ENCODE measurements around the gene FBXW8. TPM values are rescaled to one million over a fixed set of nuclear protein-coding genes. Genes with fewer than 3 reads are reported as not detected.

FBXW8 gene
- total RNA-seq, result 33.4 and 45.1 TPM in 2 replicates

DNA sequence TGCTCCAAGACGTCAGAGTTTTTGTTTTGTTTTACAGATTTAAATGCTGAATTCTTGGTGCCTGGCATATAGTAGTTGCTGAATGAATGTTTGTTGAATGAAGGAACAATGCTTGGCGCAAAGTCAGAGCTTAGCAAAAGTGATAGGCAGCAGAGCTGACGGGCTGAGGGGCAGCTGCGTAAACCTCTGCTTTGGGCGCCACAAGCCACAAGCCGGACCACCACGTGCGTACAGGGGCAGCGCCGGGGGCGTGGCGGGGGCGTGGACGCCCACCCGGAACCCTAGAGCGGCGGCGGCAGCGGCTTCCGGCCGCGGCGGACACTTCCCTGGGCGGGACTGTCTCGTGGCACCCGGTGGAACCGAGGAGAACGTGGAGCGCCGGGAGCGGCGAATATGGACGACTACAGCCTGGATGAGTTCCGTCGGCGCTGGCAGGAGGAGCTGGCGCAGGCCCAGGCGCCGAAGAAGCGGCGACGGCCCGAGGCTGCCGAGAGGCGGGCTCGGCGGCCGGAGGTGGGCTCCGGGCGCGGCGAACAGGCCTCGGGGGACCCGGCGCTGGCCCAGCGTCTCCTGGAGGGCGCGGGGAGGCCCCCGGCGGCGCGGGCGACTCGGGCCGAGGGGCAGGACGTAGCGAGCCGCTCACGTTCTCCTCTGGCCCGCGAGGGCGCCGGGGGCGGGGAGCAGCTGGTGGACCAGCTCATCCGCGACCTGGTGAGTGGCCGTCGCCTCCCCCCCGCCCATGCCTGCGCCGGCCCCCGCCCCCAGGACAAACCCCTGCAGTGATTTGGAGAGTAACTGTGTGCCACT is at the start of gene FBXW8:
TSS of gene FBXW8 (plus strand) at position 306 of the 807 bp plus-strand sequence. CDS start at position 394, 88 bp downstream.

DNA sequence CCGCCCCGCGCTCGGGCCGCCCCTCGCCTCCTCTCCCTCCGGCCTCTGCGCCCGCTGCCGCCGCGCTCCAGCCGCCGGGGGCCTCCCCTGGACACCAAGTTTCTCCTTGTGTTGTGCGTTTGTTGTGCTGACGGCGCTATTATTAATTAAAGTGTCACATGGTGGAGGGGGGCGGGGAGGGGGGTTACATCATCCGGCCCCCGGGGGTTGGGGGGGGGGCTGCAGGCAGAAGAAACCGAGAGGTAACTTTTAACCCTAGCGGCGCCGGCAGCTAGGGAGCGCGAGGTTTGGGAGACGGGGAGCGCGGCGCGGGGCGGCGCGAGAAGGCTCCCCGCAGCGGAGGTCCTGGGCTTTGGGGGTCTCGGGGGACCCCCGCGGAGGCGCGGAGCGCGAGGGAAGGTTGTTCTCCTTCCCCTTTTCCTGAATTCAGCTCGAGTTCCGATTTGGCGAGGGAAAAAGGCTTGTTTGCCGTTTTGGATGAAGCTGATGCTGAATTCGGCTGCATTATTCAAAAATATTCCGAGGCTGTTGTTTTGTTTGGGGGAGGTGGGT is 29.3 kb upstream of the FBXW8 start, which contains the start of gene HRK:
TSS of gene HRK (minus strand) at position 117 of the 552 bp plus-strand sequence. CDS start 134 bp downstream, outside the sequence.

Other genes with a start within 250 kb of the FBXW8 start
- 13.7 and 48.8 TPM in 2 replicates for gene SPRING1, start 172.9 kb upstream of the FBXW8 start, total RNA-seq
- 3.5 and 11.1 TPM in 2 replicates for gene RNFT2, start 172.6 kb upstream of the FBXW8 start, total RNA-seq
- 0.11 TPM in 1 of 2 replicates, not detected in the other for gene HRK, start 29.5 kb upstream of the FBXW8 start, total RNA-seq
- not detected in 2 replicates for gene TESC, start 188.5 kb downstream of the FBXW8 start, total RNA-seq

Data from placental epithelial cell (primary cell).